HG03469 (cell line): ENCODE measurements around the gene PTMA.

Source experiments
- ATAC-seq: cut with Tn5 transposase; IDR thresholded peaks from one replicate; pipeline ENCODE4 v1.9.1; 2021; ENCODE audit warnings: mild to moderate bottlenecking, moderate library complexity, moderate number of reproducible peaks; ENCODE audit not compliant: unreplicated experiment

The PTMA gene

DNA sequence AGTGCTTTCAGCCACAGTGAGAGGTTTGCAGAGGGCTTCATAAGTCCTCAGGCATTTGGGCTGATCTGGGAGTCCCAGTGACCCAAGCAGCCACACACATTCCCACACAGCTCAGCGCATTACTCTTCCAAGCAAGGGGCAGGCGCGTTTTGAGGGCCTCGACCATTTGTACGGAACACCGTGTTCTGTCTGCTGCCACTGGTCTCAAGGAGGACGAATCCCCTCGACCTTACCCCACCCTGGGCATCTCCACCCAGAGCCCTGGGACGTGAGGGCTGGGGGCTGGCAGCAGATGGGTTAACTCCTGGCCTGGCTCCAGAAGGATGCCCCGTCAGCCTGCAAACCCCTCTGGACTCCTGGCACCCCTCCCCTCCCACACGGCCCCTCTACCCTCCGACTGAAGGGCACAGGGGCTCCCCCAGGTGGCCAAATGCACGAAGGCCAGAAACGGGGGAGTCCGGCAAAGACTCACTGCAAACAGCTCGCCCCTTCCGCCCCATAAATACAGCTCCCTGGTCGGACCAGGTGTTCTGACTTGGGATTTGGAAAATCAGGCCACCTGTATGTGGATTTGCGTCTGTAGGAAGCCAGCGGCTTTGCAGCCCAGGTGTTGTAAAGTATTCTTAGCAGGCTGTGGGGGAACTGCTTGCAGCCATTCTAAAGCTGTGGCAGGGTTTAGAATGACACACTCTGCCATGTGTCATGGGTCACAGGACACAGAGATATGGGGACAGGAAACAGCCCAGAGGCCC lies 33.6 kb upstream of the PTMA start:
- no peak for ATAC-seq

DNA sequence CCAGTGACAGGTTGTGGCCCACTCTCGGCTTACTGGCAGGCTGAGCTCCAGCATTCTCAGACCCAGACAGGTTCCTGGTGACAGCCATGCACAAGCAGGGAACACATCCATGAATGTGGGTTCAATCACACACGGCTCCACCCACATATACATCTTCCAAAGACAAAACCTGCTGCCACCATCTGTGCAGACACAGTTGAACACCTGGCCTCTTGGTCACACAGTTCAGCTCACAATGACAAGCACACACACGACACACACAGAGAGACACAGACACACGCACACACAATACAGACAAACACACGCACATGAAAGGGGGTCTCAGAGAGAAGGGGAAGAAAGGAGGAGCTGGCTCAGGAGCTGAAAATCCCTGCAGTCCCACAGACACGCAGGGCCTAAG lies 32.1 kb upstream of the PTMA start:
- no peak for ATAC-seq

DNA sequence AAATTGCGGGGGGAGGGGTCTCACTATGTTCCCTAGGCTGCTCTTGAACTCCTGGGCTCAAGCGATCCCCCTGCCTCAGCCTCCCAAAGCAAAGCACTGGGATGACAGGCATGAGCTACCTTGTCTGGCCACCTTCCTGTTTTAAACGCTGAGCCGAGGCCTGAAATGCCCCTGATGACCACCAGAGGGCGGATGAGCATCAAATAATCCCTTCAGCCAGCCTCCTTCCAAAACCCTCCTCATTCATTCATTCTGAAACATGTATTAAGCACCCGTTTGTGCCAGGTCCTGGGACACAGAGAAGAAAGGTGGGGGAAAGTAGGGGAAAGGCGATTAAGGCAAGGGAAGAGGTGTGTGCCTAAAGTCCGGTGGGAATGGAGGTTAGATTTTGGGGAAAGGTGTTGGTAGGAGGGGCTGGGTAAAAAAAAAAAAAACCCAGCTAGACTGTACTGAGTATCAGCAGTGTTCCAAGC lies 30.7 kb upstream of the PTMA start:
- no peak for ATAC-seq

DNA sequence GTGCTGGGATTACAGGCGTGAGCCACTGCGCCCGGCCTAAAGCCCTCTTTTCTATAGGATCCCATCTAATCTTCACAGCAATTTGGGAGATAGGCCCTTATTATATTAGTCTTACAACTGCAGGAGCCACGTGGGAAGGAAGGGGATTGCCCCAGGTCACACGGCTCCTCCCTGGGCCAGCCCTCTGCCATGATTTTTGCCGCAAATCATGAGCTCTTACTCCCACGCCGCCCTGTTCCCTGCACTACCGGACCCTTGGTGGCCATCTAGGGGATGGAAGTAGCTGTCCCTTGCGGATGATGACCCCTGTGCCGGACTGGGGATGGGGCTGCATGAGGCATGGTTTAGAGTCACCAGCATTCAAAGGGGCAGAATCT lies 28.4 kb upstream of the PTMA start:
- ATAC-seq = no peak

DNA sequence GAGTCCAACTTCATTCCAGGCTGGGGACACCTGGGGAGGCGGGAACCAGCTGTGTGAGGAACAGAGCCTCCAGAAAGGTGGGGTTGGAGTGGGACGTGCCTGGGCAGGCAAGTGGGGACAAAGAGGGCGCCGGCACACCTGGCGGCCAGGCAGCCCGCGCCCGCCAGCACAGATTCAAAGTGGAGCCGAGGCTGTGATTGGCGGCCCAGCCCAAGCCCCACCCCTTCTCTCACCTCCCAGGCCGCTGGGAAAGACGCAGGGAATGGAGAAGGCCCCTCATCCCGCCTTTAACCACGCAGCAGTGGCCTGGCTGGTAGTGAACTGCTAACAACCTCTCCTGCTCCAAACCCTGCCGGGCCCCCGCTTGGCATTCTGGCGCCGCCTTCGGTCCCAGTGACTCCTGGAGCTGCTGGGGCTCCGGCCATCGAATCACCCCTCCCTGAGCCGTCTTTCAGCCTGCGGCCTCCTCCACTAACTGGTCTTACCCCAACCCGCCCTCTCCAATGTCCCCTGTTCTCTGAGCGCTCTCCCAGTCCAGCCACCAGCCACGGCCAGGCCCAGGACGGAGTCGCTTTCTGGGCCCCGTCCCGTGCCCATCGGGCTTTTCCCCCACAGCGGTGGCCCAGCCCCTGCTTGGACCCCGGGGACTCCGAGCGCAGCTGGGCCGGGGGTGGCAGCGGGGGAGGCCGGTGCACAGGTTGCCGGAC lies 27.9 kb upstream of the PTMA start:
- ATAC-seq = no peak

DNA sequence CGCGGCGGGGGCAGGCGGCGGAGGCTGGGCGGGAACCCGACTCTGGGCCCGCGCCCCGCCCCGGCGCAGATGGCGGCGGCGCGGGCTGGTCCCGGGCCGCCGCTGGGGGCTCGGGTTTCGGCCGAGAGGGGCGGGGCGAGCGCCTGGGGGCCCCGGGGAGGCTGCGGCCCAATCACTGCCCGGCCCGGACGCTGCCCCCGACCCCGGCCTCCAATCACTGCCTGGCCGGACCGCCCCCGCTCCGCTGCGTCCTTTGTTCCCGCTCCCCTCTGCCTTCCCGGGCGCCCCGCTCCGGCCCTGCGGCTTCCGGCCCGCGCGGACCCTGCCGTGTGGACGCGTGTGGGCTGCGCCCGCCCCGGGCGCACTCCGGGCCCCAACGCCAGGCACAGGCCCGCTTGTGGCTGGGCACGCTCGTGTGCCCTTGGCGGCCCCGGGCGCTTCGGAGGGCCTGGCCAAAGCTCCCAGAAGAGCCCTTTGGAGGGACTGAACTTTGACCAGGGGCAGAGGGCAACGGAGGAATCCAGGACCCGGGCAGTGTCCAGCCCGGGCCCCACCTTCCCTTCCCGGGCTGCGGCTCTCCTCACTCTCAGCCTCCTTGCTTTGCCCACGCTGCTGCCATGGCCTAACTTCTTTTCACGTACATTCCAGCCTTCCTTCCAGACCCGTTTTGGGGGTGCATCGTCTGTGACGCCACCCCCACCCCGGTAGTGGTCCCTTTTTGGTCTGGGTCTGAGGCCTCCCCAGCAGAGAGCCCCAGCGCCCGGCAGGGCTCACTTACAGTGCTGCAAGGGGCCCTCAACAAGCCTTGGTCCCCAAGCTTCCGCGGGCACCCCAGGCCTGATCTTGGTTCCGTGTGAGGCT lies 27.1 kb upstream of the PTMA start:
- ATAC-seq = peak; percentile 47

DNA sequence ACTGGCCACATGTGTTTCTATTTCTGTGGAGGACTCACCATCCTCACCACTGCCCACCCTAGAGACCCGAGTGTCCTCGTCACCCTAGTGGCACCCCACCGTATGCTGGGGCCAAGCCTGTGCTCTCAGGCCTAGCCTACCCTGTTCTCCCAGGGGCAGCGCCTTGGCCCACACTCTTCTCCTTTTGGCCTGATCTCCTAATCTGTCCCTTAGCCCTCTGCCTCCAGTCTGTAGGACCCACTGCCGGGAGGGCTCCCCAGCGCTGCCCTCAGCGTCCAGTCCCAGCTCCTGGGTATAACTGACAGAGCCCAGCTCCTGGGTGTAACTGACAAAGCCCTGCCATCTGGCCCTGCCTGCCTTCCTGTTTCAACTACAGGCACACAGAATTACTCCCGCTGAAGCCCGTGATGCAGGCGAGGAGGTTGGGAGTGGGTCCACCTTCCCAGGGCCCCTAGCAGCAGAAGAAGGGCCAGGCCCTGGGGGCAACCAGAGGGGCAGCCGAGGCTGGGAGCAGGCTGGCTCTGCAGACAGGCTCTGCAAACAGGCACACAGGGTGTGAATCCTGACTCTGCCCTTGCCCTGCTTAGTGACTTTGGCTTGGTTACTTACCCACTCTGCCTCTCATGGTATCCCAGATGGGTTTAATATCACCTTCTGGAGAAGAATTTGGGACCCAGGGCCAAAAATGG lies 25.6 kb upstream of the PTMA start:
- ATAC-seq = no peak

DNA sequence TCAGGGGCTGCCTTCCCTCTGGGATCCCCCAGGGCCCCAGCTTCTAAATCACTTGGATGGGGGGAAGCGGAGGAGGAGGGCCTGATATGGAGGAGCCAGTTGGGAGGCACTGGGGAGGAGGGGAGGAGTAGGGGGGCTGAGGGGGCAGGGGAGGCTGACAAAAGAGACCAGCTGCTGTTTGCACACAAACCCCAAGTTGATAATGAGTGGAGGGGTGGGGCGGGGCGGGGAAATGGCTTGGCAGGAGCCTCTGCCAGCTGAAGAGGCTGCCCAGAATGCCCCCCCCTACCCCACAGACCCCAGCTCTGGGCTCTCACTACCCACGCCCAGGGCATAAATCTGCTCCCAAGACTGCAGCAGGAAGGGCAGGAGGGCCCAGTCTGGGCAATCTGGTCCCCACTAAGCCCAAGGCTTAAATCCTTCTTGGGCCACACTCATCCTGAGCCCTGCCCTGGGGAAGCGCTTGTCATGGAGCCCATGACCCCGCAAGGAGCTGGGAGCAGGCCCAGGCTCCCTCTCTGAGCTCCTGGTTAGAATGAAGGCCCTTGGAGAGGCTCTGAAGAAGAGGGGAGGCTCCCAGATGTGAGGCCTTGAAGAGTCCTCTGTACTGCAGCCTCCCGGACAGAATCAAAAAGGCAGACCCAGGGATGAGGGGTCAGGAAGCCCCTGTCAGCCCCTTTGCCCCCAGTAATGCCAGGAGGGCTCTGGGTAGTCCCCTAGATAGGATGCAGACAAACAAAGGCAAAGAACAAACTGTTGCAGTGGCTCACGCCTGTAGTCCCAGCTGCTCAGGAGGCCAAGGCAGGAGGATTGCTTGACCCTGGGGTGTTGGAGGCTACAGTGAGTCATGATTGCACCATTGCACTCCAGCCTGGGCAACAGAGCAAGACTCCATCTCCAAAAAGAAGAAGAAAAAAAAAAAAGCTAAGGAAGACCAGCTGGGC lies 24.8 kb upstream of the PTMA start:
- no peak for ATAC-seq

DNA sequence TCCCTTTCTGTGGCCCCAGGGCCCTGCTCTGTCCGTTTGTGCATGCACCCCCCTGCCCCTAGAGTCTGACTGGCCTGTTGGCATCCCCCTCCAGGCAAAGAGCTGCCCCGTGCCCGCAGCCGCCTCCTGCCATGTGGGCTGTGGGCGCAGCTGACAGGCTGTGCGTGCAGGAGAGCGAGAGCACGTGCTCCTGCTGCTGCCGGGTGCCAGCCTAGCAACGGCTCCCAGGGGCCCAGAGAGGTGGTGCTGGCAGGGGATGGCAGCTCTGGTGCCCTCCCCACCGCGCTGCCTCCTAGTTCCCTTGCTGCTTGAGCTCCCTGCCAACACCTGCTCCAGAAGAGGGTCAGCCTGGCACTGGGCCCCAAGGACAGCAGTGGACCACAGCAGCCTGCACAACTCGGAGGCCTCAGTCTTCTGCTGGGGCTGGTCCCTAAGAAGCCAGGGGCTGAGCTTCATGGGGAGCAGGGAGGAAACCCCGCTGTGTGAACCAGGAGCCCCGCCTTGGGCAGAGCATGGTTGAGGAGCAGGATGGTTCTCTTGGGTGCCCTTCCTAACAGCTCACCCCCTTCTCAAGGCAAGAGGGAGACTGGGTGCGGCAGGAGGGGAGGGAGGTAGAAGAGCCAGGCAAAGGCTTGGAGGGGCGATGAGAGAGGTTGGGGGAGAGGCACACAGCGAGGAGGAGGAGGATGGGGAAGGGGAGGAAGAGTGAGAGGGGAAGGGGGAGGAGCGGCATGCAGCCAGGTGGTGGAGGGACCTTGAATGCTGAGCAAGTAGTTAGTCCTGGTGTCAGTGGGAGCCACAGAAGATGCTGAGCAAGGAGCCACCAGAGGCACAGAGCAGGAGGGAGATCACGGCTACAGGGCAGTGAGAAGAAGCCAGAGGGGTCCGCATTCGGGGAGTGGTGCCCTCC lies 23.8 kb upstream of the PTMA start:
- ATAC-seq = no peak

DNA sequence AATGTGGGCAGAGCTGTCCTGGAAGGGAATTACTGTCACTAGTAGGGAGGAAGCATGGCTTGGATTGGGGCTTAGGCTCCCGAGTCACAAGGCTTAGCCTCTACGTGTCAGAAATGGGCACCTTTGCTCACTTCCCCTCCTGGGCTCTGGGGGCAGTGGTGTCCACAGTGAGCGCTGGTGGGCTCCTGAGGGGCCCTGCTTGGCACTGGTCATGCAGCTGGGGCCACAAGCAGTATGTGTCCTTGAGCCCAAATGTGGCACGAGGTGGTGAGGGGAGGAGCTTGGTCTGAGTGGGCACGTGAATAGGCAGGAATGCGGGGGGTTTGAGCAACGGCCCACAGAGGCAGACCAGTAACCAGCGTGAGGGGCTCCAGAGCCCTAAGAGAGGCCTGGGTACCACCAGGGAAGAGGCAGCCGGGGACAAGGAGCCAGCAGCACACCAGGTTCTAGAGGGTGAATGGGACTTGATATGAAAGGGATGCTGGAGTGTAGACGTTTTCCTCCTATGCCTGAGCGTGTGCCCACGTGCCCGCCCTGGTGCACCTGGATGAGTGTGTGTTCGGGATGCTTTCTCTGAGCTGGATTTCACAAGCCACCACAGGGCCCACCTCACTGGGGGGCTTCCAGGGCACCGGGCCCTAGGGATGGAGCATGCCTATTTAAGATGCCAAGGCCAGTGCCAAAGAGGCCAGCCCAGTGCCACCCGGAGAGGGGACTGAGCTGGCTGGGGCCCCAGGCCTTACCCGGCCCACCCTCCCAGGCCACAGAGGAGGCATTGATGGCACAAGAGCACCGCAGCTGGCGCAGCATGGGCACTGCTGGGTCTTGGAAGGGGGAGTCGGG lies 22.8 kb upstream of the PTMA start:
- ATAC-seq = no peak

DNA sequence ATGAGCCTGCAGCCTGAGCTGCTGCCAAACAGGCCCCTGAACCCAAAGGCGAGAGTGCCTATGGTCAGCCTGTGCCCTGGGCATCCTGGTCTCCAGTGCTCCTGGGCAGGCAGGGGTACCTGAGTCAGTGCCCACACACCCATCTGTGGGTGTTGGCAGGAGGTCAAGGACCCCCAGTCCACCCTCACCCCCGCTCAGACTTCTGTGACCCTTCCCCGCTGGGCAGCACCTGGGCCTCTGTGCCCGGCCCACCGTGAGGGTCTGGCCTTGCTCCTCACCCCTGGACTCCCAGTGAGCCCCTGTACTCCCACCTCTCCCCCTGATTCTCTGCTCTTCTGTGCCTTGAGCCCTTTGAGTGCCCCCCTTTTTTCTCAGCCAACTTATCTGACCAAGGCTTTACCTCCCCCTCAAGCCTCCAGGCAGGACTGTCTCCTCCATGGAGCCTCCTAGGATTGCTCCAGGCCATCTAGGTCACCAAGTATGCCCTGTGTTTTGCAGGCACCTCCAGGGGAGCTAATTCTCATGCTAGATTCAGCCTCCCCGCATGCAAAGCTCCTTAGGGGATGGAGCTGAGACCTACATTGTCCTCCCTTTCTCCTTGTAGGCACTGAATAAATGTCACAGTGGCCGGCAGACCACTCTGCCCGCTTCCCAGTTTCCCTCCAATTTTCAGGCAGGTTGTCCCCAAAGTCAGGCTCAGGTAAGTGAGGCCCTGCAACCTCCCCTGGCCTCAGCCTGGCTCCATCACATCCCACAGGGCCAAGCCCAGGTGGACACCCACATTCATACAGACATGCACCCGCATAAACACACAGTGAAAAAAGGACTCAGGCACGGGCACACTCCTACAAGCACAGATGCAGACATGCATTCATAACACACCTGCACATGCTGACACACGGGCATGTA lies 21.9 kb upstream of the PTMA start:
- no peak for ATAC-seq

DNA sequence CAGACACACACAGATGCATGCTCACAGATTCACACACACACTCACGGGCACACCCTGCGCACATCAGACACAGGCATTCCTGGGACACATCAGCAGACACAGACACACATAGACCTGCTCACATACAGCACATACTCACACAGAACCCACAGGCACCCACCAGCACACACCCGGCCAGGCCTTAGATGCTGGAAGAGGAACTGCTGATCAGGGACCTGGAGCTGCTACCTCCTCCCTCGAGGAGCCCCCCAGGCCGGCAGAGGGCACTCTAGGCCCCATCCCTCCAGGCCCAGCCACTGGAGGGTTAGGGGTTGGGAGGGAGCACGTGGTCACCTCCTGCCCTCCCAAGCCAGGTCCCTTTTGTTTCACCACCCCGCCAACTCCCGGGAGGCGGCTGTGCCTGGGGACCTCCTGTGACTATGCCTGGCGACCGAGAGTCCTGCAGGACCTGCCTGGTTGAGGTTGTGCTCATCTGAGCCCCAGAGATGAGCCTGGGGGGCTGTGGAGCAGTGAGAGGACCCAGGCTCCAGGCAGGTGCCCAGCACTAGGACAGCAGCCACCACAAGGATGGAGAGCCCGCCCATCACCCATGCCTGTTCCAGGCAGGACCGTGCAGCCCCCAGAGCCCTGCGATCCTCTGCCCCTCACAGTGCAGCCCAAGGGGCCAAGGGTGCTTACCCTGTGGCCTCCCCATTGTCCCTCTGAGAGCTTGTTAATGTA lies 21.0 kb upstream of the PTMA start:
- ATAC-seq = no peak

DNA sequence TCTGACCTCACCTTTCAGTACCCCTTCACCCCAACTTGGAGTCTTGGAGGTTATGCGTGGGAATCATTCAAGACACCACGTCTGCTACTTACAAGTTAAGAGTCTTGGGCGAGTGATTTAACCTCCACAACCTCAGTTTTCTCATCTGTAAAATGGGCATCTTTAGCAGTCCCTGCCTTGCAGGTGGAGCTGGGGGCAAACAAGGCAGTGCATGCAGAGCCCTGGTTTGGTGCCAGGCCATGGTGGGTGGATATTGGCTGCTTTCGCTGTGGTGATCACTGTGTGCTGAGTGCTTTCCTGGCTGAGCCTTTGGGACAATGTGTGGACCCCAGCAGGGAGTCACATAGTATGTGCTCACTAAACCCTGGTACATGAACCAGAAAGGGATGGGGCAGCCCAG lies 20.4 kb upstream of the PTMA start:
- ATAC-seq = no peak

DNA sequence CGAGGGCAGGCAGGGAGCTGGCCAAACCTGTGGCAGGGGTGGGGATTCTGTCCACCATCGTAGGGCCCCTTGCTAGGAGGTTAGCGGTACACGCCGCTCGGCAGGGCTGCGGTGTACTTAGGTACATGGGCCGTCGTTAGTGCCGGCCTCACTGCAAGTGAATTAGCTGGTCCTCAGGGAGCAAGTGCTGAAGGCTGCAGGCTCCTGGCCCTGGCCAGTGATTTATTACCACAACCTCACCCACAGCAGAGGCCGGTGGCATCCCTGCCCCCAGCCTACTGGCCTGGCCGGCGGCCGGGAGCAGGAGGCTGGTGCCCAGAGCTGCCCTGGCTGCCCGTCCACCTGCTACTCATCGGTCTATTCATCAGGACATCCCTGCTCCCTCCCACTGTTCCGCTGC lies 19.6 kb upstream of the PTMA start:
- ATAC-seq = no peak

DNA sequence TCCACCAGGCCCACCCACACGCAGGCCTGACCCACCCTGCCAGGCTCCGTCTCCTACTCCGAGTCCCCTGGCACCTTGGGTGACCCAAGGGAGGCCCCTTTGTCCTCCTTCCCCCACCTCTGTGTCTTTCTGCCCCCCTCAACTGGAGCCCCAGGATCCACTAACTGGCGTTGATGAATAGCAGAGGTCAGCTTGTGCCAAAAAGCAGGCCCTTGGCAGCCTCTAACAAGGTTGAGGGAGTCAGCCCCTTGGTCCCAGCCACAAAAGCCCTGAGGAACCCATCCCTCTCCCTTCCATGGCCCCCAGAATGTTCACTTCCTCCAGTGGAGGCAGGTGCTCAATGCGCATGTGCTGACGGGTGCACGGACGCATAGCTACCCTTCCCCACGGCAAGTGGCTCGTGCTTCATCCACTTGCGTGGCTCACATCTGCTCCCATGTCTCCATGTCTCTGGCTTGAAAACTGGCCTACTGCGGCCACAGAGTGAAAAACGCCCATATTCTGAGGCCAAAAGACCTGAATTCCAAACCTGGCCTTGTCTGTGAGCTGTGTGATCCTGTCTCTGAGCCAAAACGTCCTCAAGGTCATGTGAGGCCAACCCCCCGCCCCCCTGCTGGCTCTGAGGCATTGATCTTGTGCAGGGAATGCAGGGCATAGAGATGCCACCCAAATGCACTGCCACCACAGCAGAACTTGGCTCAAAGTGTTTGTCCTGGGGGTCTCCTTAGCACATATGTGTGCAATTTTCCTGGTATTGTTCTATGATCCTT lies 19.0 kb upstream of the PTMA start:
- ATAC-seq = no peak
